HL-60 (cell line): ENCODE measurements around the gene SPTB.

Experiments used
- CTCF ChIP-seq: IDR thresholded peaks from one replicate; pipeline ENCODE4 v1.5.1; 2011; ENCODE audit warnings: low read length, control low read depth, inconsistent platforms; ENCODE audit not compliant: insufficient read depth
- GABPA ChIP-seq: IDR thresholded peaks from 2 replicates; pipeline ENCODE4 v1.6.1; 2012; ENCODE audit warnings: low read depth

GRCh38 chr14:64763085-64763782 is 116.5 kb downstream of the SPTB start:
- no peak for TF ChIP-seq CTCF
- TF ChIP-seq GABPA = no peak
